Upper lobe of left lung (tissue), 4 donors: ENCODE measurements around the gene KCNG4.

Source experiments
- EP300 ChIP-seq, 4 donors: sonication (generic); formaldehyde crosslinking; IDR thresholded peaks; one replicate each; pipeline ENCODE4 v1.5.1; 2017; ENCODE audit warnings: antibody characterized with exemption in 4 of 4, control low read depth in 2 of 4
- POLR2A ChIP-seq, 4 donors: fragments of 450-650 bp; IDR thresholded peaks; one replicate each; pipeline ENCODE4 v1.5.1; 2016 to 2017; ENCODE audit warnings: antibody characterized with exemption in 4 of 4, mild to moderate bottlenecking in 2 of 4
- POLR2AphosphoS5 ChIP-seq, 2 donors: sonication (generic); formaldehyde crosslinking; IDR thresholded peaks; one replicate each; pipeline ENCODE4 v1.5.1; 2017; ENCODE audit warnings: antibody characterized with exemption in 2 of 2
- TF ChIP-seq, protein P1 (sequence below), 6 experiments: fragments of 450-650 bp in 4 of 6; fragments of 200-600 bp in 2 of 6; sonication (generic) in 2 of 6; IDR thresholded peaks; one replicate each; pipeline ENCODE4 v1.5.1; 2016 to 2019; ENCODE audit warnings: antibody characterized with exemption in 6 of 6

DNA sequence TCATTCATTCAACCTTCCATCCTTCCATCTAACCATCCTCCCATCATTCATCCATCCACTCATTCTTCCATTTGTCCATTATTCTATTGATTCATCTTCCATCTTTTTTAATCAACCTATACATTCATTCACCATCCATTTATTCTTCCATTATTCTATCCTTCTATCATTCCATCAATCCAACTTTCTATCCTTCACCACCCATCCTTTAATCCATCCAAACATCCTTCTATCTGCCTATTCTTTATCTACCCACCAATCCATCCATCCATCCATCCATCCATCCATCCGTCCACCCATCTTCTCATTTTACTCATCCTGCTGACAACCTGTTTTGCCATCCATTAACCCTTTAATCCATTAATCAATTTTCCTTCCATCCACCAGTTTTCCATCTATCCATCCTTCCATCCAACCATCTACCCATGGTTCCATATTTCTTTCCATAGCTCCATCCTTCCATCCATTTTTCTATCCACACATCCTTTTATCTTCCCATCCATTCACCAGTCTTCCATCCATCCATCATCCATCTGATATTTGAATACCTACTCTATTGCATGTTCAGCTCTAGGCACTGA is 33.0 kb upstream of the KCNG4 start:
- TF ChIP-seq POLR2A (IDR thresholded peaks at IDR 0.05) (no peak), EP300 (IDR thresholded peaks at IDR 0.05) (no peak), POLR2AphosphoS5 (IDR thresholded peaks at IDR 0.05) (no peak)
- TF ChIP-seq, protein P1, sequence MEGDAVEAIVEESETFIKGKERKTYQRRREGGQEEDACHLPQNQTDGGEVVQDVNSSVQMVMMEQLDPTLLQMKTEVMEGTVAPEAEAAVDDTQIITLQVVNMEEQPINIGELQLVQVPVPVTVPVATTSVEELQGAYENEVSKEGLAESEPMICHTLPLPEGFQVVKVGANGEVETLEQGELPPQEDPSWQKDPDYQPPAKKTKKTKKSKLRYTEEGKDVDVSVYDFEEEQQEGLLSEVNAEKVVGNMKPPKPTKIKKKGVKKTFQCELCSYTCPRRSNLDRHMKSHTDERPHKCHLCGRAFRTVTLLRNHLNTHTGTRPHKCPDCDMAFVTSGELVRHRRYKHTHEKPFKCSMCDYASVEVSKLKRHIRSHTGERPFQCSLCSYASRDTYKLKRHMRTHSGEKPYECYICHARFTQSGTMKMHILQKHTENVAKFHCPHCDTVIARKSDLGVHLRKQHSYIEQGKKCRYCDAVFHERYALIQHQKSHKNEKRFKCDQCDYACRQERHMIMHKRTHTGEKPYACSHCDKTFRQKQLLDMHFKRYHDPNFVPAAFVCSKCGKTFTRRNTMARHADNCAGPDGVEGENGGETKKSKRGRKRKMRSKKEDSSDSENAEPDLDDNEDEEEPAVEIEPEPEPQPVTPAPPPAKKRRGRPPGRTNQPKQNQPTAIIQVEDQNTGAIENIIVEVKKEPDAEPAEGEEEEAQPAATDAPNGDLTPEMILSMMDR (IDR thresholded peaks at IDR 0.05): no peak
